GM18499 (cell line): ENCODE data around the gene ANG.

Source experiments
- ATAC-seq: cut with Tn5 transposase; IDR thresholded peaks from one replicate; pipeline ENCODE4 v1.9.1; 2021; ENCODE audit warnings: moderate number of reproducible peaks; ENCODE audit not compliant: insufficient read depth, unreplicated experiment

The ANG gene

DNA sequence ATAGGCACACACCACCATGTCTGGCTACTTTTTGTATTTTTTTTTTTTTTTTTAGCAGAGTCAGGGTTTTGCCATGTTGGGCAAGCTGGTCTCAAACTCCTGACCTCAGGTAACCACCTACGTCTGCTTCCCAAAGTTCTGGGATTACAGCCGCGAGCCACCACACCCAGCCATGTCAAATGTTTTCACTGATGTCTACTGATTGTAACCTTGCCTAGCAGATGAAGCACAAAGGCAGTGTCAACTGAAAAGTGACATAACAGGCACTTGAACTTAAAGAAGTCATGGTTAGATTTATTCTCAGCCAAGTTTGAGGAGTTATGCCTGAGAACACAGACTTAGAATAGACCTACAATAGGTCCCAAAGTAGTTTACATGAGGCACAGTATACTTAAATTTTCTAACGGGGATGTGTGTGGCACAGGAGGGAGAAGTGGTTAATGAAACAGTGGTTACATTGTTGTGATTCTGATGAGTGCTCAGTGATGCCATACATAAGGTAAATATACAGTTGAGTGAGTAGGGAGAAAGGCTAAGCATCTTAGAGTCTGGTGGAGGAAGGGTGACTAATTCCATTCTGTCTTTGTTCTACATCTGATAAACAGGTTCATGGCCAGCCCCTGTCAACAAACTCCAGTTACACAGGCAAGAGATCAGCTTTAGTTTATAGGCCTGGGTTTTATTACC lies 16.8 kb upstream of the ANG start:
- no peak for ATAC-seq

DNA sequence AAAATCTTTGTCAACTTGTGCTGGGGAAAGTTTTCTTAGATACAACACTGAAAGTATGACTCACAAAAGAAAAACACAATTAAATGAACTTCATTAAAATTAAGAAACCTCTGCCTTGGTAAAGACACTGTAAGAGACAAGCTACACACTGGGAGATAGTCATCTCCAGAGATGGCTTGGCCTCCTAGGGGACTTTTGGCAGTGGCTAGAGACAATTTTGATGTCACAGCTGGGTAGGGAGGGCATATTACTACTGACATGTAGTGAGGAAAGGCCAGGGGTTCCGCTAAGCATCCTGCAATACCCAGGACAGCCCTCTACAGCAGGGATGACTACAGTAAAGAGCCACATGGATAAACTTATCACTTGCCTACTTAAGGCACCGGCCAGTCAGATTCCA lies 12.9 kb upstream of the ANG start:
- no peak for ATAC-seq

DNA sequence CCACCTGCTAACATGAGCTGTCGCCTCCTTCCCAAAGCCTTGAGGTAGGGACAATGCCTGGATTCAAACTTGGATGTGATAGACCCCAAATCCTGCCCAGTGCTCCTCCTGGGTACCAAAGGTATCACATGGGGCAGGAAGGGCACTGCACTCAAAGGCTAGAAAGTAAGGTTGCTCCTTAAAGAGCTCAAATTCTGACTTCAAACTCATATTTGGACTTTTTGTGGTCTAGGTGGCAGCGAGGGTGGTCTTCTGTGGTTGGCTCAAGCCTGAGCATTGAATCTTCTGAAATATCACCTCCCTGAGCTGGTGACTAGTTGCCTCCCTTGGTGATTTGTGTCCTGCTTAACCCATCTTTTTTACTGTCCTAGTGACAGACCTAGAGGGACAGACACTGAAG lies 12.5 kb upstream of the ANG start:
- ATAC-seq = no peak

DNA sequence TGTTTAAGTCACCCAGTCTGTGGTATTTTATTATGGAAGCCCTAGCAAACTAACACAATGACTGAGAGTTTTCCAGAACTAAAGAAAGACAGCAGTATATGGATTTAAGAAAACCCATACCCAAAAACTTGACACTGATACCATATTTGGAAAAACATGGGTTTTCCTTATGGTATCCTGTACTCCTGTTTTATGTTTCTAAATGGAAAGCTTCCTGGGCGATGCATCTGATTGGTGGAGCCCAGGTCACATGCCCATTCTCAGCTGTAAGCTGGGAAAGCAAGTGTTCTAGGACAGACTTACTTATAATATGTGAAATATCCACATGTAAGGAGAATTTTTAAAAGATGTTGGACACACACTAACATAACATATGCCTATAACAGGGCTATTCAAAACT lies 8.7 kb upstream of the ANG start:
- no peak for ATAC-seq

DNA sequence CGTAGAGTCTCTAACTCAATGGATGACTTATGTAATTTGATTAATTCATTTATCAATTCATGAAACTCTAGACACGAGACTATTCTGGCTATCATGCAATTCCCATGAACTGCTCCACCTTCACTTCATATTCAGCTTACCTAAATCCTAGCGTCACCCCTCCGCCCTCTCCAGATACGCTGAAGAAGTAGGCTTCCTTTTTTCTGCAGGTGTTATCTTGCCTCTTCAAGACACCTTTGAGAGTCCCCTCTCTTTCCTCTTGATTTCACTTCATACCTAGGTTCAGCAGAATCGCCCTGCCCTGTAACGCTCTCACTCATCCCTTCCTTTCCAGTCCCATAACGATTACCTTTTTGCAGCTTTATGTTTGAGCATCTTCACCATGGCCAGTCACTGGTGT lies 8.2 kb upstream of the ANG start:
- ATAC-seq = no peak

DNA sequence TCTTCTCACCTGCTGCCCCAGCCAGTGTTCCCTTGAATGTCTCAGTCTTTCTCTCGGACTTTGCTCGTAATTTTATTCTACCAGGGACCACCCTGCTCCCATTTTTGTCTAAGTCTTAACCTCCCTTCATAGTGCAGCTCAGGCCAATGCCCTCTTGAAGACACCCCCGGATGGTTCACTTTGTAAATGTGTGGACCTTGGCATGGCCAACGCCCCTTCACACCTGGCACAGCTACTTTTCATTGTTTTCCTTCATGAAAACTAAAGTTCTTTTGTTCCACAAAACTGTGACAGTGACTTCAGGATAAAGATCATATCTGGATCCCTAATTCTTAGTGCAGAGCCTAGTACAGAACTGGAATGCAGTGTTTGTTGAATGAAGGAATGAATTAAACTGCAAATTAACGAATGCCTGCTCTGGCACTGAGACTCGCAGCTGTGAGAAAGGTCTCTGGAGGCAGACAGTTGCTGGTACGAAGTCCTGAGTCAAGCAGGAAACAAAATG lies 7.7 kb upstream of the ANG start:
- ATAC-seq = no peak

DNA sequence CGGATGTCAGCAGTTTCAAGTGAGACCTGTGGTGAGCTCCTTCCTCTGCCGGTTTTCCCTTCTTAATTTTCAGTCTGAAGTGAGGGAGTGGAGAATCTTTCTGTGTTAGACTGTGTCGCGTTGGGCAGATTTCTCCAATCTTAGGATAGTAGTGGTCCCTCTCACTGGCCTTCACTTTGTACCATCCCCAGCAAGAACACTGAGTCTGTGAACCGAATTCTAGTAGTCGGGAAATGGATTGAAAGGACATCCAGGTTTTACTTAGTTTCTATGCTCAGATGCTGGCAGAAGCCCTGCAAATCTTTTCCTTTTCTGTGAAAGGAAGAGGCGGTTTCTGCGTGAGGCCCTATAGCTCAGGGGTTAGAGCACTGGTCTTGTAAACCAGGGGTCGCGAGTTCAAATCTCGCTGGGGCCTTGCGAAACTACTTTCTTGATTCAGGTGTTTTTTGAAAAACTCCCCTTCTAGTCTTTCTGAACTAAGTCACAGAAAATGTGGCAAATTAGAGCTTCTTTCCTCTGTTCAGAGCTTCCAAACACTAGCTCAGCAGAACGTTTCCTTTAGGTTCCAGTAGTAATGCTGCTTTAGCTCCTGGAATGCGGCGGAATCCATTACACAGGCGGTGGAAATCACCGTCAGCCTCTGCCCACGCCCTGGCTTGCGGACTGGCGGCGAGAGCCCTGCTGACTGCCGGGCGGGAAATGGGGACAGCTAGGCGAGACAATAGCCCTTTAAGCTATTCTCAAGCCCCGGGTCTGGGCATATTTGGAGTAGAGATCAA lies 7.0 kb upstream of the ANG start:
- no peak for ATAC-seq

DNA sequence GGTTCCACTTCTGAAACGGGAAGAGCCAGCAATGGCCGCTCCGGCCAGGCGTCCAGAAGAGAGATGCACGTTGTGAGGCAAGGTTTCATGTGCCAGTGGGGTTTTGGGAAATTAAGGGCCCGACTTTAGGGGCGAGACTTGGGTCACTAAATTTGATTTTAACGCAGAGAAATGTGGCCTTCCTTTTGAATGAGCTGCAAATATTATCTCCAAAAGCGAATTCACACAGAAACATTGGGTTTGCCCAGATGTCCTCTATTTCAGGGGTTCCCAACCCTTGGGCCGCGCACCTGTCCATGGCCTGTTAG lies 6.5 kb upstream of the ANG start:
- no peak for ATAC-seq

DNA sequence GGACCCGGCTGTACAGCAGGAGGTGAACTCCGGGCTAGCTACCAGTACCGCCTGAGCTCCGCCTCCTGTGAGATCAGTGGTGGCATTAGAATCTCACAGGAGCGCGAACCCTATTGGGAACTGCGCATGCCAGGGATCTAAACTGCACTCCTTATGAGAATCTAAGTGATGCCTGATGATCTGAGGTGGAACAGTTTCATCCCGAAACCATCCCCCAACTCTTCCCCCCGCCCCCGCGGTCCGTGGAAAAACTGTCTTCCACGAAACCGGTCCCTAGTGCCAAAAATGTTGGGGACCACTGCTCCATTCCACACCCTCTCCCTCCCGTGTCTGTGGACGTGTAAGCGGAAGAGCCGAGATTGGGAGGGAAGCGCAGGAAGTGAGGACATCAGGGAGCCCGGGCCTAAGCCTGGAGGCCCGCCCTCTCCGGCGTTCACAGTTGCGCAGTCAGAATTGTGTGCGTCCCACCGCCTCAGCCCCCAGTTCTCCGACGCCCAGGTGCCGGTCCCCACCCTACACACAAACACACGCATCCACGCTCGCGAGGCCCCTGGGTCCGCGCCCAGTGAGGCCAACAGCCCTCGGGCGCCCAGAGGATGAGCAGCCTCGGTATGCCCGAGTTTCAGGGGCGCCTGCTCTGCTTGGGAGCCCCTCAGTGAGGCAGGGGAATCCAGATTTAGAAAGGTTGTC lies 6.0 kb upstream of the ANG start:
- no peak for ATAC-seq

DNA sequence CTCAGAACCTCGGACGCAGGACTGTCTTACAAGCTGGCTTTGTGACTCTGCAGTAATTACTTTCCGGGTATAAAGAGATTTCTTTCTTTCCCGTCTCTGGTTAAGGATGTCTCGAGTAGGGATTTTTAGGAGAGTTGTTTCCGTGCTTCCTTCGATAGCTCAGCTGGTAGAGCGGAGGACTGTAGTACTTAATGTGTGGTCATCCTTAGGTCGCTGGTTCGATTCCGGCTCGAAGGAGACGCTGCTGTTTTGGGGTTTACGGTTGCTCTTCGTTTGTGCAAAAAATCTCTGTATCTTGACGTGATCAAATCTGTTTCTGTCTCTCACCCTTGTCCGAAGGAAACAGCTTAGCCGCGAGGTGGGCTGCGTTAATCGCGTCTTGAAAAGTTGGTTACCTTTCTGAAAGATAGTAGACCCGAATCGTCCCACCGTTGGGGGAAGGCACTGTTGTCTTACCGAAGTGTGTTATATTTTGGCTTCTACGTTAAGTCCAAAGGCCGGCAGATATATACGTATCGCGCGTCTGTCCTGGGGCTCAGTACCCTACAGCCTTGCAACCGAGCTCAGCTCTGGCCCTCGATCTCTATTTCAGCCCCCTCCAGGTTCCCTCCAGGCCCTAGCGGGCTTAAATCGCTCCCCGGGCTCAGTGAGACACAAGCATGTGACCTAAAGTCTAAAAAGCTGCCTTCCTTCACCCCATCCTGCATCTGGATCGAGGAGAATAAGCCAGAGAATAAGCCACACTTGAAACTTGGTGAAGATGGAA lies 5.3 kb upstream of the ANG start:
- no peak for ATAC-seq

DNA sequence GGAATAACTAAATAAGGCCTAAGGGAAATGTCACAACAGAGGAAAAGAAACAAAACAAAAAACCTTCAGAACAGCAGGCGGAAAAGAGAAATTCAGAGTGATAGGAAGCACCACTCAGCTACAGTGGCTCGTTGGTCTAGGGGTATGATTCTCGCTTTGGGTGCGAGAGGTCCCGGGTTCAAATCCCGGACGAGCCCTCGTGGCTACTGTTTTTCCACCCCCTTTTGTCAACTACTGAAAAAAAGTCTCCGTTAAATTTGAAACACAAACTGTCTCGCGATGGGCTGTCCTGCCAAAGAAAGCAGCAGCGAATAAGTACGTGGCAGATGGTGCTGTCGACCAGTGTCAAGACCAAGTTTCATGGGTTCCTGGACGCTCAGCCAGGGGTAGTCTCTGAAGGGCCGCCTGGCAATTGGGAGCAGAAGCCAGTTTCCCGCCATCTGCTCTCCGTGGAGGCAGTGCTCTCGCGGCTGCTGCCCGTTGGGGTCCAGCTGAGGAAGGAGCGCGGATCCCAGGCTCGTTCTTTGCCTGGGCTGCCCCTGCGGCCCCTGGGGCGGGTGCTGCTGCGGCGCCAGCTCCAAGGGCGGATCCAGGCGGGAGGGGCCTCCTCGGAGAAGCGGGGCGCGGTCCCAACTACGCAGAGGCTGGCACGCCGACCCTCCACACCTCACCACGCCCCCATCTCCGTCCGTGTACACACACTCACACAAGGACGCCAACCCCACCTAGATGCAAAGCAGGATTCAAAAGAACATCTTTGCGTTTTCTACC lies 4.5 kb upstream of the ANG start, which contains the start of gene RNASE4:
RNASE4 (plus strand) TSS at position 670 of the 771 bp plus-strand sequence. CDS start 14,812 bp downstream, outside the sequence.
- ATAC-seq = no peak

DNA sequence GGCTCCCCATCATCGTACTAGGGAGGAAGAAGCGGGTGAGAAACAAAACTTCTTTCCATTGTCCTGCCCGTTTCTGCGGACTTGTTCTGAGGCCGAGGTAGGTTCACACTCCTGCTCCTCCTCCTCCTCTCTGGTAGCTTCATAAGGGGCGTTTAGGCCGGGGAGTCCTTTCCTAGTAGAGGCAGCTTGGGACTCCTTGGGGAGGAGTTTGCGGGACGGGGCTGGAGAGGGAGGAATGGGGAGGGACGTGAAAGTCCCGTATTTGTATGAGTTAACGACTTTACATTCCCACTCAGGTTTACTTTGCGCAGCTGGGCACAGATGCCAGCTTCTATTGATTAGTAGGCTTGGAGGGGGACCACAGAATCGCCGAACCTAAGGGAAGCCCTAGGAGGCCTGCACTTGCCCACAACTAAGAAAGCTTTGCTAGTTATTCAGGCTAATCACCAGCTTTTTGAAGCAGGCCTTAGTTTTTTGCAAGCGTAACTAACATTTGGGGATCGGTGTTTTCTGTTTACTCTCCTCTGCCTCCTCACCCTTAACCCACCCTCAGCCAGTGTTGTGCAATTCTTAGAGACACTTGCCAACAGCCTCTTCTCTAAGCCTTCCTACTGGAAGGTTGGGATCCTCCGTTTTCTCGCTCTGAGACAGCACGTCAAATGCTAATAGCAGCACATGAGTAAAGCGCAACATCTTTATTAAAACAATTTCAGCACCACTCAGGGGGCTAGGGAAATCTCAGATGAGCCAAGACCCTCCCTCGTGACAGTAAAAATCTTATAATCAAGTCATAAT lies 3.7 kb upstream of the ANG start:
- no peak for ATAC-seq

DNA sequence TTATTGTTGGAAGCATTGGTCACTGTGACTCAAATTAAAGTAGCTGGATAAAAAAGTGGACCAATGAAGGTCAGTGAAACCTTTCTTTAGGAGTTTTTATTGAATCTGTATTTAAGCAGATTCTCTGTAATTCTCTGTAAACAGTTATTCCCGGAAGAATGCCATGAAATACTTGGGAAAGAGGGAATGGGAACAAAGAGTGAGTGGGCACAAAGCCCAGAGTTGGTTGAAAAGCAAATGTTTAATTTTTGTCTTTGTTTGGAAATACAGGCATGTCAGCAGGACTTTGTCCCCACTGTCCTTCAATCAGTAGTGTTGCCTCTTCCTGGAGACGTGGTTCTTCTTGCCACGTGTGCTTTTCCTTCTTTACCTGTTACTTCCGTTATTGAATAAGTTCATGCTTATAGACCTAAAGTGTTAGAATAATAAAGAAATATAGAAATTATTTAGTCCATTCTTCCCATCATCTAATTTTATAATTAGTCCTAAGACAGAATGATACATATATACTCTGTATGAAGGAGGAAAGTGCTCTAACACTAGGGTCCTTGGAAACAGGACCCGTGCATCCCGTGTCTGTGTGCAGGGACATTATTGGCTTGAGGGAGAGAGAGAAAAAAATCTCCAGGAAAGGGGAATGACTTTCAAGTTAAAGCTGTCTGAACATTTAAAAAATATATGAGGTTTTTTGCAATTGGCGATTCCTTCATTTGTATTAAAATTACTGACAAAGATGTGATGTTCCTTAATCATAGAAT lies 2.0 kb upstream of the ANG start:
- no peak for ATAC-seq

DNA sequence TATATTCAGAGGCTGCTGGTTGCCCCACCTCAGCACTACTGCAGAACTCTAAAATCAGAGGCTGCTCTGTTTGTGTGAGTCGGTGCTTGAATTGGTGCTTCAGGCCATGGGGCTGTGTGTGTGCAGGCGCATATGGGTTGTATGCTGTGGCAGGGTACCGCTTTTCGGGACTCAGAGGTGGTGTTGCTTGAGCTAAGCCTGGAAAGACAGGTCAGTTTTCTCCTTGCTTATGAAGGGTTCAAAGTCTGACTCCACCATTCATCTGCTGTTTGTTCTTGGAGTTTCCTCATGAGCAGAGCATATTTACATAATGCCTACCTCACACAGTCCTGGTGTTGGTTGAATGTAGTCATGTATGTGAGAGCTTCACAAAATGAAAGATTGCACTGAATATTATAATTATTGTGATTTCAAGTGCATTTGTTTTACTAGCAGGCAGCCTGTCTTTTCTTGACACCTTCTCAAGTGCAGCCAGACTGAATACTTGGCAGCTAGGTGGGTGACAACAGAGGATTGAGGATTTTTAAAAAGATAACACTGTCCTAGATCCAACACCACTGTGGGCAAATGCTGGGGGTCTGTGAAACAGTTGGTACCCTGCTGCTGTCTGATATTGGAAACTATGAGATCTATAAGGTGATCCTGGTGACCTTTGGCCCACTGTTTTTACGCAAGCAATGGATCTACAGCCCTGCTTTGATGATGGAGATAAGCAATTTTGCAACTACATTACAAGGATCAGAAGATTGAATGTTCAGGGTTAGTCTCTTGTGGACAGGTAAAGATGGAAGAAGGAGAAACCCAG lies 1.0 kb upstream of the ANG start:
- ATAC-seq = no peak

DNA sequence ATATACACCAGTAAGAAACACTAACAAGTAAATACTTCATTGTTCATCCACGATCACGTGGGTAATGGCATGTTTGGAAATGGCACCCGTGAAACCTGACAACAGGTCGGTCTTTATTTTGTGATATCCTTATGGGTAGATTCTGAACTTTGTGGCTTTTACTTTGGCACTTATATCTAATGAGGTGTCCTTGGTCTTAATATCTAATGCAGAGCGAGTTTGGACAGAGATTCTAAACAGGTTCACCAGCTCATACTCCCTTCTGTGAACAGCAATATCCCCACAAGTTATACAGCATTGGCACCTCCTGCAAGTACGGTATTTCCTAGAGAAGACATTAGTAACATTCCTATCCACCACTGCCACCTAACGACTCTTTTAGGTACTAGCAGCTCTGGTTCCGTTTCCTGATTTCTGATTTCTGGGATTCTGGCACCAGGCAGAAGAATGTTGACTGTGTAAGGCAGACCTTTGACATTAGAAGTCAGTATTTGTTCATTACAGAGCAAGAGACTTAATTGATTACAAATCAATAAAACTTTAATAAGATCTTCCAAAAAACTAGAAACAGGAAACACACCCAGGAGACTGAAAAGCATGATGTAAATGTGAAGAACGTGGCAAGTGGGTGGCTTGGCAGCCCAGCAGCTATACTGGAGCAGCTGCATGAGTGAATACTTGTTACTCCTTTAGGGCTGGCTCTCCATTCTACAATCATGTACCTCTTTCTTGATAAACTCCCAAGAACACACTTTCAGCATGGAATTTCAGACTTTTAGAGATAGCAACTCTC lies 2.5 kb downstream of the ANG start:
- no peak for ATAC-seq

DNA sequence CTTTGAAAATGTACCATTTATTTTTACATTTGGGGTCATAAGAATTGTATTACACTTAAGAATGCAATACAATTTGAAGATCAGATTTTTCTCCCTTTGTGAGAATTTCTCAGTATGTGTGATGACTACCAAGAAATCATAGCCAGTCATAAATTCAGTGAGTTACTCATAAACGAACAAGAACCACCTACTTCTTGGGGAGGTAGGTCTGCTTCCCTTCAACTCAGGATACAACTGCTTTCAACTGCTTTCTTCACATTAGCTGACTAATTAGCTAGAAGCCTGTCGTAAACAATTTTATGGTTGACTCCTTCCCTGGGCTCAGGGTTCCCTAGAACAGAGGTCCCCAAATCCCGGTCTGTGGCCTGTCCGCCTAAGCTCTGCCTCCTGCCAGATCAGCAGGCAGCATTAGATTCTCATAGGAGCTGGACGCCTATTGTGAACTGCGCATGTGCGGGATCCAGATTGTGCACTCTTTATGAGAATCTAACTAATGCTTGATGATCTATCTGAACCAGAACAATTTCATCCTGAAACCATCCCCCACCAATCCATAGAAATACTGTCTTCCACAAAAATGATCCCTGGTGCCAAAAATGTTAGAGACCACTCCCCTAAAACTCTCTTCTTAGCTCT lies 3.7 kb downstream of the ANG start:
- ATAC-seq = no peak
